GM12801 (cell line): ENCODE results near the gene MYBPC3.

Source experiments
- CTCF ChIP-seq: IDR thresholded peaks from one replicate; pipeline ENCODE4 v1.5.1; 2011; ENCODE audit warnings: control low read depth; ENCODE audit not compliant: insufficient read length; ENCODE audit errors: extremely low read depth

MYBPC3 gene

GRCh38 chr11:47314992-47315391 lies 37.5 kb downstream of the MYBPC3 start:
- no peak for TF ChIP-seq CTCF

- no peak for TF ChIP-seq CTCF
These were observed 44.3 kb downstream of the MYBPC3 start for GRCh38 chr11:47308050-47308823.

GRCh38 chr11:47306484-47306844 lies 46.0 kb downstream of the MYBPC3 start:
- no peak for TF ChIP-seq CTCF

- no peak for TF ChIP-seq CTCF
These were observed 46.6 kb downstream of the MYBPC3 start for GRCh38 chr11:47305734-47306483.

GRCh38 chr11:47302853-47303252 lies 49.6 kb downstream of the MYBPC3 start:
- TF ChIP-seq CTCF = no peak

- no peak for TF ChIP-seq CTCF
These were observed 53.4 kb downstream of the MYBPC3 start for GRCh38 chr11:47299078-47299477.

GRCh38 chr11:47296045-47296444 lies 56.5 kb downstream of the MYBPC3 start:
- TF ChIP-seq CTCF = no peak
